Measurements from ENCODE around the gene TGM2. TPM values are rescaled to one million over a fixed set of nuclear protein-coding genes. Genes with fewer than 3 reads are reported as not detected.

The TGM2 gene
- total RNA-seq, 2 experiments from 2014 or later, result not detected

- DNase-seq, result no peak
- Mint-ChIP-seq H3K4me1 (ENCODE audit: low read depth) (peaks cover 7% of the 10 kb centered on the region), H3K27me3 (peaks cover 20% of the 10 kb centered on the region), H3K9me3 (no peaks in the 10 kb centered on the region), H3K36me3 (ENCODE audit: low read depth) (no peaks in the 10 kb centered on the region), H3K27ac (no peak overlapping the region), H3K4me3 (no peak overlapping the region)
- intact Hi-C loops (cut with micrococcal nuclease), result loop anchor here (5.0 kb wide), 1 partner anchor 110 kb away; no protein-coding TSS in a partner anchor
- ChIA-PET POLR2A (interaction anchor here (0.9 kb wide), 1 partner anchor 168 kb away, joined by 3 read pairs; no protein-coding TSS in a partner anchor), CTCF (interaction anchor here (0.5 to 1.5 kb wide), 3 partner anchors 10 to 110 kb away, joined by 3 to 8 read pairs (median 4); no protein-coding TSS in a partner anchor)
- no peak for TF ChIP-seq CTCF (IDR thresholded peaks at IDR 0.05)
- ATAC-seq, result no peak
Observed at GRCh38 chr20:38167328-38167850, 2.3 kb upstream of the TGM2 start.

- Mint-ChIP-seq H3K36me3 (ENCODE audit: low read depth) (no peaks in the 10 kb centered on the region), H3K27ac (no peak overlapping the region), H3K4me3 (no peak overlapping the region), H3K9me3 (no peaks in the 10 kb centered on the region), H3K4me1 (ENCODE audit: low read depth) (peaks cover 7% of the 10 kb centered on the region), H3K27me3 (peaks cover 20% of the 10 kb centered on the region)
- no peak for TF ChIP-seq CTCF (IDR thresholded peaks at IDR 0.05)
- POLR2A ChIA-PET, result no interaction called here
- intact Hi-C loops (cut with micrococcal nuclease), result loop anchor here (5.0 kb wide), 1 partner anchor 109 kb away; no protein-coding TSS in a partner anchor
- no peak for DNase-seq
- no peak for ATAC-seq
- CTCF ChIA-PET, result interaction anchor here (0.6 to 1.5 kb wide), 6 partner anchors 9 to 109 kb away, joined by 3 to 8 read pairs (median 4); no protein-coding TSS in a partner anchor
Observed at GRCh38 chr20:38166703-38167233, 1.7 kb upstream of the TGM2 start.

- DNase-seq (no peak), ATAC-seq (no peak)
- Mint-ChIP-seq H3K9me3 (no peaks in the 10 kb centered on the region), H3K27ac (no peak overlapping the region), H3K27me3 (peaks cover 20% of the 10 kb centered on the region), H3K4me1 (ENCODE audit: low read depth) (peaks cover 7% of the 10 kb centered on the region), H3K36me3 (ENCODE audit: low read depth) (no peaks in the 10 kb centered on the region), H3K4me3 (no peak overlapping the region)
- CTCF ChIA-PET, result interaction anchor here (0.6 to 1.5 kb wide), 6 partner anchors 8 to 108 kb away, joined by 3 to 8 read pairs (median 4); no protein-coding TSS in a partner anchor
- POLR2A ChIA-PET, result no interaction called here
- intact Hi-C loops (cut with micrococcal nuclease), result loop anchor here (5.0 kb wide), 1 partner anchor 109 kb away; no protein-coding TSS in a partner anchor
- no peak for TF ChIP-seq CTCF (IDR thresholded peaks at IDR 0.05)
Observed at GRCh38 chr20:38165966-38166702, 1.1 kb upstream of the TGM2 start.

GRCh38 chr20:38164624-38165088 lies 414 bp downstream of the TGM2 start:
- Mint-ChIP-seq H3K4me1 (ENCODE audit: low read depth) (peaks cover 7% of the 10 kb centered on the region), H3K27ac (no peak overlapping the region), H3K9me3 (no peaks in the 10 kb centered on the region), H3K27me3 (peaks cover 20% of the 10 kb centered on the region), H3K4me3 (no peak overlapping the region), H3K36me3 (ENCODE audit: low read depth) (no peaks in the 10 kb centered on the region)
- TF ChIP-seq CTCF (IDR thresholded peaks at IDR 0.05), result no peak
- ChIA-PET POLR2A (no interaction called here), CTCF (interaction anchor here (0.9 to 2.7 kb wide), 4 partner anchors 8 to 107 kb away, joined by 3 to 9 read pairs (median 8); no protein-coding TSS in a partner anchor)
- ATAC-seq (no peak), DNase-seq (no peak)
- intact Hi-C loops (cut with micrococcal nuclease), result loop anchor here (5.0 kb wide), 1 partner anchor 107 kb away; no protein-coding TSS in a partner anchor
